ENCODE measurements around the gene OTOF. TPM values are rescaled to one million over a fixed set of nuclear protein-coding genes. Genes with fewer than 3 reads are reported as not detected.

OTOF gene
- total and polyA plus RNA-seq, 2 of the 13 experiments (the other 11 are each of a cell fraction or from before 2014, with no cell fraction given), result 0.04 TPM; not detected in 1

DNA sequence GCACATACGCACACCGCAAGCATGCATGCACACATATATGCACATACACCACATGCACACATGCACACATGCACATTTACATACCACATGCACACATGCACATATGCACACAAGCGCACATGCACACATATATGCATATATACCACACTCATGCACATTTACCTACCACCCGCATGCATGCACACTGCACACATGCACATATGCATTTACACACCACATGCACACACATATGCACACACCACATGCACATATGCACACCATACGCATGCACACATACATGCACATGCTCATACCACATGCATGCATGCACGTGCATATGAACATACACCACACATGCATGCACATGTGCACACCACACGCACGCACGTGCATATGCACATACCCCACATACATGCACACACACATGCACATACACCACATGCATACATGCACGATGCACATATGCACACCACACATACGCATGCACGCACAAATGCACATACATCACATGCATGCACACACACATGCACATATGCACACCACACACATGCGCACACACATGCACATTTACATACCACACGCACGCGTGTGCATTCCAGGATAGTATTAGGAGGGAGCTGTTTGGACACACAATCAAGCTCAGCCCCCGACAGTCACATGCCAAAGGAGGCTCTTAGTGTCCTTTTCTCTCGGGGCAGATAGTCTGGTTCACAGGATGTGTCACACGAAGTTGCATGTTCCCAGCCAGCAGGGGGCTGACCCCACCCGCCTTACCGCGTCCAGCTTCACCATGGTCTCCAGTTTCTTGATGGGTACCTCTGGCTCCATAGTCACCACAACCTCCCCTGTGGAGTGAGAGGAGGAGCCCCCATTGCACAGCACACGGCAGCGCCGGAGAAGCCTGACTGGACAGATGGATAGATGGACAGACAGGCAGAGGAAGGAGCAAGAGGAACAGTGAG, 5.9 kb downstream of the OTOF start (continued):
- TF ChIP-seq ZNF605 (CRISPR knock-in tag; IDR thresholded peaks at IDR 0.05) (no peak), IKZF1 (IDR thresholded peaks at IDR 0.05) (no peak), FOSL2 (CRISPR knock-in tag; IDR thresholded peaks at IDR 0.05) (no peak), PHF5A (CRISPR knock-in tag; IDR thresholded peaks at IDR 0.05; ENCODE audit: low read depth, unreplicated experiment) (no peak), YEATS2 (CRISPR knock-in tag; IDR thresholded peaks at IDR 0.05; ENCODE audit: borderline replicate concordance) (no peak), HES4 (CRISPR knock-in tag; IDR thresholded peaks at IDR 0.05; ENCODE audit: borderline replicate concordance) (peak; percentile 54; the same call in 1 of the 2 replicates), ZNF441 (CRISPR knock-in tag; IDR thresholded peaks at IDR 0.05; ENCODE audit: borderline replicate concordance) (no peak), TMF1 (CRISPR knock-in tag; IDR thresholded peaks at IDR 0.05; ENCODE audit: low read depth) (no peak), SIX4 (CRISPR knock-in tag; IDR thresholded peaks at IDR 0.05) (no peak), CBX2 (IDR thresholded peaks at IDR 0.05; ENCODE audit: low read depth, low read length) (no peak), CBX2 (CRISPR knock-in tag; IDR thresholded peaks at IDR 0.05; ENCODE audit: low read depth) (no peak), FOXM1 (CRISPR knock-in tag; IDR thresholded peaks at IDR 0.05) (no peak), MATR3 (CRISPR knock-in tag; IDR thresholded peaks at IDR 0.05) (no peak)
- TF ChIP-seq, protein P1, sequence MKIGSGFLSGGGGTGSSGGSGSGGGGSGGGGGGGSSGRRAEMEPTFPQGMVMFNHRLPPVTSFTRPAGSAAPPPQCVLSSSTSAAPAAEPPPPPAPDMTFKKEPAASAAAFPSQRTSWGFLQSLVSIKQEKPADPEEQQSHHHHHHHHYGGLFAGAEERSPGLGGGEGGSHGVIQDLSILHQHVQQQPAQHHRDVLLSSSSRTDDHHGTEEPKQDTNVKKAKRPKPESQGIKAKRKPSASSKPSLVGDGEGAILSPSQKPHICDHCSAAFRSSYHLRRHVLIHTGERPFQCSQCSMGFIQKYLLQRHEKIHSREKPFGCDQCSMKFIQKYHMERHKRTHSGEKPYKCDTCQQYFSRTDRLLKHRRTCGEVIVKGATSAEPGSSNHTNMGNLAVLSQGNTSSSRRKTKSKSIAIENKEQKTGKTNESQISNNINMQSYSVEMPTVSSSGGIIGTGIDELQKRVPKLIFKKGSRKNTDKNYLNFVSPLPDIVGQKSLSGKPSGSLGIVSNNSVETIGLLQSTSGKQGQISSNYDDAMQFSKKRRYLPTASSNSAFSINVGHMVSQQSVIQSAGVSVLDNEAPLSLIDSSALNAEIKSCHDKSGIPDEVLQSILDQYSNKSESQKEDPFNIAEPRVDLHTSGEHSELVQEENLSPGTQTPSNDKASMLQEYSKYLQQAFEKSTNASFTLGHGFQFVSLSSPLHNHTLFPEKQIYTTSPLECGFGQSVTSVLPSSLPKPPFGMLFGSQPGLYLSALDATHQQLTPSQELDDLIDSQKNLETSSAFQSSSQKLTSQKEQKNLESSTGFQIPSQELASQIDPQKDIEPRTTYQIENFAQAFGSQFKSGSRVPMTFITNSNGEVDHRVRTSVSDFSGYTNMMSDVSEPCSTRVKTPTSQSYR (CRISPR knock-in tag; IDR thresholded peaks at IDR 0.05; ENCODE audit: borderline replicate concordance), result no peak
- TF ChIP-seq, protein P2, sequence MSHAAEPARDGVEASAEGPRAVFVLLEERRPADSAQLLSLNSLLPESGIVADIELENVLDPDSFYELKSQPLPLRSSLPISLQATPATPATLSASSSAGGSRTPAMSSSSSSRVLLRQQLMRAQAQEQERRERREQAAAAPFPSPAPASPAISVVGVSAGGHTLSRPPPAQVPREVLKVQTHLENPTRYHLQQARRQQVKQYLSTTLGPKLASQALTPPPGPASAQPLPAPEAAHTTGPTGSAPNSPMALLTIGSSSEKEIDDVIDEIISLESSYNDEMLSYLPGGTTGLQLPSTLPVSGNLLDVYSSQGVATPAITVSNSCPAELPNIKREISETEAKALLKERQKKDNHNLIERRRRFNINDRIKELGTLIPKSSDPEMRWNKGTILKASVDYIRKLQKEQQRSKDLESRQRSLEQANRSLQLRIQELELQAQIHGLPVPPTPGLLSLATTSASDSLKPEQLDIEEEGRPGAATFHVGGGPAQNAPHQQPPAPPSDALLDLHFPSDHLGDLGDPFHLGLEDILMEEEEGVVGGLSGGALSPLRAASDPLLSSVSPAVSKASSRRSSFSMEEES (CRISPR knock-in tag; IDR thresholded peaks at IDR 0.05), result no peak
- TF ChIP-seq, protein P3, sequence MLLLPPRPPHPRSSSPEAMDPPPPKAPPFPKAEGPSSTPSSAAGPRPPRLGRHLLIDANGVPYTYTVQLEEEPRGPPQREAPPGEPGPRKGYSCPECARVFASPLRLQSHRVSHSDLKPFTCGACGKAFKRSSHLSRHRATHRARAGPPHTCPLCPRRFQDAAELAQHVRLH (CRISPR knock-in tag; IDR thresholded peaks at IDR 0.05; ENCODE audit: borderline replicate concordance, low read depth), result no peak
- TF ChIP-seq, protein P4, sequence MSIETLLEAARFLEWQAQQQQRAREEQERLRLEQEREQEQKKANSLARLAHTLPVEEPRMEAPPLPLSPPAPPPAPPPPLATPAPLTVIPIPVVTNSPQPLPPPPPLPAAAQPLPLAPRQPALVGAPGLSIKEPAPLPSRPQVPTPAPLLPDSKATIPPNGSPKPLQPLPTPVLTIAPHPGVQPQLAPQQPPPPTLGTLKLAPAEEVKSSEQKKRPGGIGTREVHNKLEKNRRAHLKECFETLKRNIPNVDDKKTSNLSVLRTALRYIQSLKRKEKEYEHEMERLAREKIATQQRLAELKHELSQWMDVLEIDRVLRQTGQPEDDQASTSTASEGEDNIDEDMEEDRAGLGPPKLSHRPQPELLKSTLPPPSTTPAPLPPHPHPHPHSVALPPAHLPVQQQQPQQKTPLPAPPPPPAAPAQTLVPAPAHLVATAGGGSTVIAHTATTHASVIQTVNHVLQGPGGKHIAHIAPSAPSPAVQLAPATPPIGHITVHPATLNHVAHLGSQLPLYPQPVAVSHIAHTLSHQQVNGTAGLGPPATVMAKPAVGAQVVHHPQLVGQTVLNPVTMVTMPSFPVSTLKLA (IDR thresholded peaks at IDR 0.05), result peak; percentile 99
- TF ChIP-seq, protein P5, sequence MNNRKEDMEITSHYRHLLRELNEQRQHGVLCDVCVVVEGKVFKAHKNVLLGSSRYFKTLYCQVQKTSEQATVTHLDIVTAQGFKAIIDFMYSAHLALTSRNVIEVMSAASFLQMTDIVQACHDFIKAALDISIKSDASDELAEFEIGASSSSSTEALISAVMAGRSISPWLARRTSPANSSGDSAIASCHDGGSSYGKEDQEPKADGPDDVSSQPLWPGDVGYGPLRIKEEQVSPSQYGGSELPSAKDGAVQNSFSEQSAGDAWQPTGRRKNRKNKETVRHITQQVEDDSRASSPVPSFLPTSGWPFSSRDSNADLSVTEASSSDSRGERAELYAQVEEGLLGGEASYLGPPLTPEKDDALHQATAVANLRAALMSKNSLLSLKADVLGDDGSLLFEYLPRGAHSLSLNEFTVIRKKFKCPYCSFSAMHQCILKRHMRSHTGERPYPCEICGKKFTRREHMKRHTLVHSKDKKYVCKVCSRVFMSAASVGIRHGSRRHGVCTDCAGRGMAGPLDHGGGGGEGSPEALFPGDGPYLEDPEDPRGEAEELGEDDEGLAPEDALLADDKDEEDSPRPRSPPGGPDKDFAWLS (CRISPR knock-in tag; IDR thresholded peaks at IDR 0.05; ENCODE audit: borderline replicate concordance), result no peak
- TF ChIP-seq, protein P6, sequence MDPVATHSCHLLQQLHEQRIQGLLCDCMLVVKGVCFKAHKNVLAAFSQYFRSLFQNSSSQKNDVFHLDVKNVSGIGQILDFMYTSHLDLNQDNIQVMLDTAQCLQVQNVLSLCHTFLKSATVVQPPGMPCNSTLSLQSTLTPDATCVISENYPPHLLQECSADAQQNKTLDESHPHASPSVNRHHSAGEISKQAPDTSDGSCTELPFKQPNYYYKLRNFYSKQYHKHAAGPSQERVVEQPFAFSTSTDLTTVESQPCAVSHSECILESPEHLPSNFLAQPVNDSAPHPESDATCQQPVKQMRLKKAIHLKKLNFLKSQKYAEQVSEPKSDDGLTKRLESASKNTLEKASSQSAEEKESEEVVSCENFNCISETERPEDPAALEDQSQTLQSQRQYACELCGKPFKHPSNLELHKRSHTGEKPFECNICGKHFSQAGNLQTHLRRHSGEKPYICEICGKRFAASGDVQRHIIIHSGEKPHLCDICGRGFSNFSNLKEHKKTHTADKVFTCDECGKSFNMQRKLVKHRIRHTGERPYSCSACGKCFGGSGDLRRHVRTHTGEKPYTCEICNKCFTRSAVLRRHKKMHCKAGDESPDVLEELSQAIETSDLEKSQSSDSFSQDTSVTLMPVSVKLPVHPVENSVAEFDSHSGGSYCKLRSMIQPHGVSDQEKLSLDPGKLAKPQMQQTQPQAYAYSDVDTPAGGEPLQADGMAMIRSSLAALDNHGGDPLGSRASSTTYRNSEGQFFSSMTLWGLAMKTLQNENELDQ (CRISPR knock-in tag; IDR thresholded peaks at IDR 0.05; ENCODE audit: borderline replicate concordance), result no peak

Data from HepG2 (cell line).